ENCODE results near the gene MKLN1.
"Not testable (repeated sequence)": the region's sequence is repeated elsewhere in the genome, so short reads cannot be mapped to it uniquely, and the experiment has no call there.

MKLN1 gene

DNA sequence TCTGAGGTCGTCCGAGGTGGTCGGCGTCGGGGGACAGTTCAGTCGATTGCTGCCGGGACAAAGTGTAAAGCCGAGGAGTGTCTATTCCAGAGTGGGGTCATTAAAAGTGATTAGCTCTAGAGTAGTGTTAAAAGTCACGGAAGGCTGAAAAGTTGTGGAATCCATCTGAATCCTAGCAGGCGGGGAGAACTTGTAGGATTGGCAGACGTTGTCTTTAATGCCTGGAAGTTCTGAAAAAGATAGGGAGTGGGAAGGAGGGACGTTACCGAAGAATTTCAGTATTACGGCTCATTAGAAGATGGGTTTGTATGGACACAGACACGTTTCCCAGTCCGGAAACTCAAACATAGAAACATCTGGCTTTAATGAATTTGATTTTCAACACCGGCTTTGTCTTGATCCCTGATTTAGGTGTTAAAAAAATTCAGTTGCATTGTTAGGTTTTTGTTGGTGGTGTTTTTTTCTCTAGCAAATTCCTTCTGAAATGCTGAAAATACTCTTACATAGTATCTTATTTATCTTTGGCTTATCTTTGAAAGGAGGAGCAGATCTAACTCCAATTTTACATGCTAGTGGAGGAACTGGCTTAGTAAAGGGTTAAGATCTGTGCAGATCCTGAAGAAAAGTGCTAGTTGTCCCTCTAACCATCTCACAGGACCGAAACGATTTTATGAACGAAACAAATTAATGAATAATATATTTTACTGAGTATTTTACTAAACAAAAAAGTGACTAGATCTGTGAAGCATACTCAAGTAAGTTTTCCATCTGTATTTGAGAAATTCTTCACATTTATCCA, 900 bp downstream of the MKLN1 start:
- Histone ChIP-seq H3K4me3 (ENCODE audit: severe bottlenecking) (peak overlapping the region; percentile 91), H3K9me3 (ENCODE audit: severe bottlenecking) (no peaks in the 10 kb centered on the region), H3K27ac (ENCODE audit: poor library complexity, severe bottlenecking) (peak overlapping the region; percentile 71), H3K36me3 (ENCODE audit: low read depth) (0 out of 2 replicates have a peak, but pooled peaks cover 7% of the 10 kb centered on the region), H3K27me3 (ENCODE audit: insufficient read depth, poor library complexity, severe bottlenecking) (no peaks in the 10 kb centered on the region), H3K4me1 (ENCODE audit: insufficient read depth, poor library complexity, severe bottlenecking) (peaks cover 16% of the 10 kb centered on the region)
- no peak for TF ChIP-seq CTCF (IDR thresholded peaks at IDR 0.05; ENCODE audit: poor library complexity, severe bottlenecking)
- ATAC-seq (ENCODE audit: low read depth): peak; percentile 8; the same call in 2 of the 3 replicates
- no peak for DNase-seq (ENCODE audit: low spot score)

DNA sequence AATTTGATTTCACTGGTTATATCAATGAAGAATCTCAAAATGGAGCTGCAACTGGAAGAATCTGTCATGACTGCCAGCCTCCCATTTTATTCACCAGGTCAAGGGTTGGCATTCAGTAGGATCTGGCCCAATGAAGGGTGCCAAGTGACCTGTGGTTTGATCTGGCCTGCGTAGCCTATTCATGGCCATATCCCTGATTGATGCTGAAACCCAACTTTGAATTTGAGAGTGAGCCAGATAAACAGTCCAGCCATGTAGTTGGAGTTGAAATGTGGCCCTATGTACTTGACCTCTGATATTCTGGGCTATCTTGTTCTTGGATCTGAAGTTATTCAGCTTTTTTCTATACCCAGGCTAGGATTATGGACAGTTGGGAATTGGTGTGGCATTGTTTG, 1.5 kb downstream of the MKLN1 start:
- H3K27ac ChIP-seq (ENCODE audit: poor library complexity, severe bottlenecking): peak overlapping the region; percentile 71
- no peak for ATAC-seq (ENCODE audit: low read depth)
- H3K9me3 ChIP-seq (ENCODE audit: severe bottlenecking): no peaks in the 10 kb centered on the region
- DNase-seq (ENCODE audit: low spot score): no peak
- no peaks in the 10 kb centered on the region for H3K27me3 ChIP-seq (ENCODE audit: insufficient read depth, poor library complexity, severe bottlenecking)
- peaks cover 12% of the 10 kb centered on the region; the same call in 1 of the 2 replicates for H3K36me3 ChIP-seq (ENCODE audit: low read depth)
- no peak for TF ChIP-seq CTCF (IDR thresholded peaks at IDR 0.05; ENCODE audit: poor library complexity, severe bottlenecking)
- H3K4me3 ChIP-seq (ENCODE audit: severe bottlenecking): peak overlapping the region; percentile 91
- H3K4me1 ChIP-seq (ENCODE audit: insufficient read depth, poor library complexity, severe bottlenecking): peaks cover 16% of the 10 kb centered on the region

DNA sequence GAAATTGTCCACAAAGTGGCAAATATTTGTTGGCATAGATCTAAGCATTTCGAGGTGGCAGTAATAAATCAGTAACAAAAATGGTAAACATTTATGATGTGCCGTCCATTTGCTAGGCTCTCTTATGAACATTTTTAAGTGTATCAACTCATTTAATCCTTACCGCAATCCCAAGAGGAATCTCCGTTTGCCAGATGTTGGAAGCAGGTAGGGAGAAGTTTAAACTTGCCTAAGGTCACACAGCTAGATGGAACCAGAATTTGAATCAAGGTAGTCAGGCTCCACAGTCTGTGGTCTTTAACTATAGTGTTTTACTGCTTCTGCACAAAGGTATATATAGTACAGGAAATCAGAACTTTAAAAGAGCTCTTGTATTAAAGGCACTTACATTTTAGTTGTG, 2.6 kb downstream of the MKLN1 start:
- Histone ChIP-seq H3K36me3 (ENCODE audit: low read depth) (peaks cover 13% of the 10 kb centered on the region; the same call in 1 of the 2 replicates), H3K9me3 (ENCODE audit: severe bottlenecking) (no peaks in the 10 kb centered on the region), H3K4me1 (ENCODE audit: insufficient read depth, poor library complexity, severe bottlenecking) (peaks cover 16% of the 10 kb centered on the region), H3K4me3 (ENCODE audit: severe bottlenecking) (no peak overlapping the region), H3K27me3 (ENCODE audit: insufficient read depth, poor library complexity, severe bottlenecking) (no peaks in the 10 kb centered on the region), H3K27ac (ENCODE audit: poor library complexity, severe bottlenecking) (peak overlapping the region; percentile 71)
- DNase-seq (ENCODE audit: low spot score): no peak
- ATAC-seq (ENCODE audit: low read depth): 0 out of 3 replicates have a peak, but pooled peaks have one; percentile 19
- no peak for TF ChIP-seq CTCF (IDR thresholded peaks at IDR 0.05; ENCODE audit: poor library complexity, severe bottlenecking)

DNA sequence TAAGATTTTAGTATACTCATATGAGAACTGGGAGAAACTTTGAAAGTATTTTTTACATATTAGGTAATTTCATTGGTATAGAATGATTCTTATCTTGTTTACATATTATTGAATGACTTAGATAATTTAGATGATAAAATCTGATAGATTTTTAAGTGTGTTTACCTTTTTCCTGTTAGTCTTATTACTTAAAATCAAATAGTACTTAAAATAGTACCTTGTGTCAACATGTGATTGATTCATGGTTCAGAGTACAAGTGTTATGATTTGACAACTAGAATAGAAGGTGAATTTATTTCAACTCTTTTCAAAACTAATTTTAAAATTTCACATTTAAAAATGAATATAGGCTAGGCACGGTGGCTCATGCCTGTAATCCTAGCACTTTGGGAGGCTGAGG, 4.1 kb downstream of the MKLN1 start:
- TF ChIP-seq CTCF (IDR thresholded peaks at IDR 0.05; ENCODE audit: poor library complexity, severe bottlenecking): no peak
- Histone ChIP-seq H3K27ac (ENCODE audit: poor library complexity, severe bottlenecking) (no peak overlapping the region), H3K4me1 (ENCODE audit: insufficient read depth, poor library complexity, severe bottlenecking) (peaks cover 12% of the 10 kb centered on the region), H3K9me3 (ENCODE audit: severe bottlenecking) (peaks cover 9% of the 10 kb centered on the region), H3K4me3 (ENCODE audit: severe bottlenecking) (no peak overlapping the region), H3K36me3 (ENCODE audit: low read depth) (peaks cover 13% of the 10 kb centered on the region; the same call in 1 of the 2 replicates), H3K27me3 (ENCODE audit: insufficient read depth, poor library complexity, severe bottlenecking) (no peaks in the 10 kb centered on the region)
- no peak for DNase-seq (ENCODE audit: low spot score)
- no peak for ATAC-seq (ENCODE audit: low read depth)

DNA sequence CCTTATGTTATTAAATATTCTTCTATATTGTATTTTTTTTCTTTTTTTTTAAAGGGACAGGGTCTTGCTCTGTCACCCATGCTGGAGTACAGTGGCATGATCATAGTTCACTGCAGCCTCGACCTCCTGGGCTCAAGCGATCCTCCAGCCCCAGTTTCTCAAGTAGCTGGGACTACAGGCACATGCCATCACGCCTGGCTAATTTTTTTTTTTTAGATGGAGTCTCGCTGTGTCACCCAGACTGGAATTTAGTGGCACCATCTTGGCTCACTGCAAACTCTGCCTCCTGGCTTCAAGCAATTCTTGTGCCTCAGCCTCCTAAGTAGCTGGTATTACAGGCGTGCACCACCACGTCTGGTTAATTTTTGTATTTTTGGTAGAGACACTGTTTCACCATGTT, 5.1 kb downstream of the MKLN1 start:
- H3K4me3 ChIP-seq (ENCODE audit: severe bottlenecking); DNase-seq (ENCODE audit: low spot score); H3K27me3 ChIP-seq (ENCODE audit: insufficient read depth, poor library complexity, severe bottlenecking); ATAC-seq (ENCODE audit: low read depth); H3K9me3 ChIP-seq (ENCODE audit: severe bottlenecking); H3K27ac ChIP-seq (ENCODE audit: poor library complexity, severe bottlenecking): not testable (repeated sequence)
- Histone ChIP-seq H3K36me3 (ENCODE audit: low read depth) (peaks cover 18% of the 10 kb centered on the region; the same call in 1 of the 2 replicates), H3K4me1 (ENCODE audit: insufficient read depth, poor library complexity, severe bottlenecking) (peaks cover 10% of the 10 kb centered on the region)

All from RWPE2 (cell line).